Measurements from ENCODE around the gene CLASRP. TPM values are rescaled to one million over a fixed set of nuclear protein-coding genes. Genes with fewer than 3 reads are reported as not detected.
A peak's percentile ranks its signal among the peaks of the same experiment; 100 is the strongest.

Gene CLASRP
- polyA plus RNA-seq, 2 donors, result 42.6 to 132 TPM

- Histone ChIP-seq H3K4me1 (ENCODE audit: control insufficient read depth in 2 of 2, insufficient read depth in 2 of 2, low read length in 1 of 2) (peaks cover 0 to 38% of the 10 kb centered on the region in 2 donors), H3K9me3 (ENCODE audit: control insufficient read depth in 2 of 2, insufficient read depth in 1 of 2, low read depth in 1 of 2, low read length in 1 of 2) (no peaks in the 10 kb centered on the region), H3K4me3 (ENCODE audit: low read depth in 1 of 2, low read length in 2 of 2) (no peak overlapping the region), H3K27ac (ENCODE audit: low read depth in 2 of 2, low read length in 1 of 2) (peak overlapping the region; percentile 76 to 83), H3K36me3 (ENCODE audit: control insufficient read depth in 2 of 2, insufficient read depth in 2 of 2, low read length in 1 of 2) (peaks cover 4 to 49% of the 10 kb centered on the region in 2 donors), H3K27me3 (ENCODE audit: control insufficient read depth in 1 of 2, insufficient read depth in 2 of 2, low read length in 2 of 2) (no peaks in the 10 kb centered on the region)
- 47 to 72% methylated on average over 19 of the region's 19 CpGs for WGBS, 2 donors
Observed at GRCh38 chr19:45070861-45071544, 32.2 kb downstream of the CLASRP start.

GRCh38 chr19:45071545-45071938 is 32.7 kb downstream of the CLASRP start:
- peak overlapping the region; percentile 76 to 83 for H3K27ac ChIP-seq (ENCODE audit: low read depth in 2 of 2, low read length in 1 of 2)
- 57 to 64% methylated on average over 25 of the region's 25 CpGs for WGBS, 2 donors
- H3K27me3 ChIP-seq (ENCODE audit: control insufficient read depth in 1 of 2, insufficient read depth in 2 of 2, low read length in 2 of 2), result no peaks in the 10 kb centered on the region
- H3K4me1 ChIP-seq (ENCODE audit: control insufficient read depth in 2 of 2, insufficient read depth in 2 of 2, low read length in 1 of 2), result peaks cover 0 to 38% of the 10 kb centered on the region in 2 donors
- peaks cover 4 to 48% of the 10 kb centered on the region in 2 donors for H3K36me3 ChIP-seq (ENCODE audit: control insufficient read depth in 2 of 2, insufficient read depth in 2 of 2, low read length in 1 of 2)
- no peaks in the 10 kb centered on the region for H3K9me3 ChIP-seq (ENCODE audit: control insufficient read depth in 2 of 2, insufficient read depth in 1 of 2, low read depth in 1 of 2, low read length in 1 of 2)
- no peak overlapping the region for H3K4me3 ChIP-seq (ENCODE audit: low read depth in 1 of 2, low read length in 2 of 2)

GRCh38 chr19:45071969-45072790 is 33.3 kb downstream of the CLASRP start:
- Histone ChIP-seq H3K27ac (ENCODE audit: low read depth in 2 of 2, low read length in 1 of 2) (peak overlapping the region; percentile 74 to 76), H3K36me3 (ENCODE audit: control insufficient read depth in 2 of 2, insufficient read depth in 2 of 2, low read length in 1 of 2) (peaks cover 0 to 42% of the 10 kb centered on the region in 2 donors), H3K9me3 (ENCODE audit: control insufficient read depth in 2 of 2, insufficient read depth in 1 of 2, low read depth in 1 of 2, low read length in 1 of 2) (no peaks in the 10 kb centered on the region), H3K4me1 (ENCODE audit: control insufficient read depth in 2 of 2, insufficient read depth in 2 of 2, low read length in 1 of 2) (peaks cover 0 to 43% of the 10 kb centered on the region in 2 donors), H3K27me3 (ENCODE audit: control insufficient read depth in 1 of 2, insufficient read depth in 2 of 2, low read length in 2 of 2) (no peaks in the 10 kb centered on the region), H3K4me3 (ENCODE audit: low read depth in 1 of 2, low read length in 2 of 2) (no peak overlapping the region)
- 60 to 69% methylated on average over 34 of the region's 34 CpGs for WGBS, 2 donors

- WGBS, 2 donors, result 47 to 53% methylated on average over 11 of the region's 11 CpGs
- no peaks in the 10 kb centered on the region for H3K9me3 ChIP-seq (ENCODE audit: control insufficient read depth in 2 of 2, insufficient read depth in 1 of 2, low read depth in 1 of 2, low read length in 1 of 2)
- H3K4me3 ChIP-seq (ENCODE audit: low read depth in 1 of 2, low read length in 2 of 2), result peak overlapping the region; percentile 44 to 64
- H3K4me1 ChIP-seq (ENCODE audit: control insufficient read depth in 2 of 2, insufficient read depth in 2 of 2, low read length in 1 of 2), result peaks cover 0 to 38% of the 10 kb centered on the region in 2 donors
- H3K27me3 ChIP-seq (ENCODE audit: control insufficient read depth in 1 of 2, insufficient read depth in 2 of 2, low read length in 2 of 2), result no peaks in the 10 kb centered on the region
- H3K36me3 ChIP-seq (ENCODE audit: control insufficient read depth in 2 of 2, insufficient read depth in 2 of 2, low read length in 1 of 2), result peaks cover 0 to 23% of the 10 kb centered on the region in 2 donors
- H3K27ac ChIP-seq (ENCODE audit: low read depth in 2 of 2, low read length in 1 of 2), result peak overlapping the region; percentile 85 to 87
Observed at GRCh38 chr19:45074744-45075300, 36.0 kb downstream of the CLASRP start.

- Histone ChIP-seq H3K36me3 (ENCODE audit: control insufficient read depth in 2 of 2, insufficient read depth in 2 of 2, low read length in 1 of 2) (peaks cover 0 to 17% of the 10 kb centered on the region in 2 donors), H3K27ac (ENCODE audit: low read depth in 2 of 2, low read length in 1 of 2) (peak overlapping the region; percentile 85 to 87), H3K27me3 (ENCODE audit: control insufficient read depth in 1 of 2, insufficient read depth in 2 of 2, low read length in 2 of 2) (no peaks in the 10 kb centered on the region), H3K9me3 (ENCODE audit: control insufficient read depth in 2 of 2, insufficient read depth in 1 of 2, low read depth in 1 of 2, low read length in 1 of 2) (no peaks in the 10 kb centered on the region), H3K4me3 (ENCODE audit: low read depth in 1 of 2, low read length in 2 of 2) (peak overlapping the region; percentile 64 to 79), H3K4me1 (ENCODE audit: control insufficient read depth in 2 of 2, insufficient read depth in 2 of 2, low read length in 1 of 2) (peaks cover 0 to 38% of the 10 kb centered on the region in 2 donors)
- 7 to 8% methylated on average over 23 to 25 of the region's 26 CpGs for WGBS, 2 donors
Observed at GRCh38 chr19:45075301-45076028, 36.6 kb downstream of the CLASRP start.

- peaks cover 0 to 31% of the 10 kb centered on the region in 2 donors for H3K4me1 ChIP-seq (ENCODE audit: control insufficient read depth in 2 of 2, insufficient read depth in 2 of 2, low read length in 1 of 2)
- H3K27me3 ChIP-seq (ENCODE audit: control insufficient read depth in 1 of 2, insufficient read depth in 2 of 2, low read length in 2 of 2), result no peaks in the 10 kb centered on the region
- H3K36me3 ChIP-seq (ENCODE audit: control insufficient read depth in 2 of 2, insufficient read depth in 2 of 2, low read length in 1 of 2), result peaks cover 0 to 10% of the 10 kb centered on the region in 2 donors
- H3K27ac ChIP-seq (ENCODE audit: low read depth in 2 of 2, low read length in 1 of 2), result peak within 1 kb of the TSS; percentile 85 to 87
- H3K9me3 ChIP-seq (ENCODE audit: control insufficient read depth in 2 of 2, insufficient read depth in 1 of 2, low read depth in 1 of 2, low read length in 1 of 2), result no peaks in the 10 kb centered on the region
- peak within 1 kb of the TSS; percentile 64 to 79 for H3K4me3 ChIP-seq (ENCODE audit: low read depth in 1 of 2, low read length in 2 of 2)
- 2% methylated on average over 67 to 81 of the region's 81 CpGs for WGBS, 2 donors
Observed at GRCh38 chr19:45076029-45076850, 37.4 kb downstream of the CLASRP start, which contains the start of gene ZNF296. TSS of gene ZNF296 (minus strand) at chr19:45076478. CDS start at chr19:45076373, 105 bp downstream.

- Histone ChIP-seq H3K9me3 (ENCODE audit: control insufficient read depth in 2 of 2, insufficient read depth in 1 of 2, low read depth in 1 of 2, low read length in 1 of 2) (no peaks in the 10 kb centered on the region), H3K4me3 (ENCODE audit: low read depth in 1 of 2, low read length in 2 of 2) (peak overlapping the region in 1 of 2 donors; percentile 64), H3K36me3 (ENCODE audit: control insufficient read depth in 2 of 2, insufficient read depth in 2 of 2, low read length in 1 of 2) (peaks cover 0 to 2% of the 10 kb centered on the region in 2 donors), H3K4me1 (ENCODE audit: control insufficient read depth in 2 of 2, insufficient read depth in 2 of 2, low read length in 1 of 2) (peaks cover 0 to 25% of the 10 kb centered on the region in 2 donors), H3K27ac (ENCODE audit: low read depth in 2 of 2, low read length in 1 of 2) (peak overlapping the region; percentile 85 to 87), H3K27me3 (ENCODE audit: control insufficient read depth in 1 of 2, insufficient read depth in 2 of 2, low read length in 2 of 2) (no peaks in the 10 kb centered on the region)
- 60 to 62% methylated on average over 15 of the region's 15 CpGs for WGBS, 2 donors
Observed at GRCh38 chr19:45076851-45077730, 38.2 kb downstream of the CLASRP start.

All from esophagus (tissue), 2 donors.